Aorta (tissue), 5 donors: ENCODE results near the gene ZMYND19. TPM values are rescaled to one million over a fixed set of nuclear protein-coding genes. Genes with fewer than 3 reads are reported as not detected.
"Not testable (repeated sequence)": the region's sequence is repeated elsewhere in the genome, so short reads cannot be mapped to it uniquely, and the experiment has no call there.

Source experiments
- ATAC-seq: fragments of 200-7000 bp; cut with Tn5 transposase; one replicate; pipeline ENCODE4 v1.9.1; 2022; ENCODE audit warnings: moderate library complexity; ENCODE audit not compliant: low FRiP score
- DNase-seq, 2 donors: peaks; one replicate each; pipeline ENCODE4 v3.0.0-alpha.2; 2020
- H3K27ac ChIP-seq, 2 donors: one replicate each; pipeline ENCODE4 v1.5.1; 2013; ENCODE audit warnings: low read length in 2 of 2, mild to moderate bottlenecking in 2 of 2, moderate library complexity in 2 of 2, control low read depth in 1 of 2, inconsistent platforms in 1 of 2, low read depth in 1 of 2
- H3K27me3 ChIP-seq, 2 donors: one replicate each; pipeline ENCODE4 v1.6.1; 2013; ENCODE audit warnings: control low read depth in 1 of 2, low read length in 1 of 2, mild to moderate bottlenecking in 1 of 2, moderate library complexity in 1 of 2; ENCODE audit not compliant: insufficient read depth in 2 of 2, control insufficient read depth in 1 of 2
- H3K36me3 ChIP-seq, 2 donors: one replicate each; pipeline ENCODE4 v1.6.1; 2013; ENCODE audit warnings: control low read depth in 1 of 2, low read length in 1 of 2, mild to moderate bottlenecking in 1 of 2; ENCODE audit not compliant: insufficient read depth in 2 of 2, control insufficient read depth in 1 of 2
- H3K4me1 ChIP-seq, 2 donors: one replicate each; pipeline ENCODE4 v1.6.1; 2013; ENCODE audit warnings: low read length in 2 of 2, control low read depth in 1 of 2, mild to moderate bottlenecking in 1 of 2, moderate library complexity in 1 of 2; ENCODE audit not compliant: insufficient read depth in 2 of 2, control insufficient read depth in 1 of 2
- H3K4me3 ChIP-seq, 2 donors: one replicate each; pipeline ENCODE4 v1.5.1; 2013; ENCODE audit warnings: low read length in 2 of 2, control low read depth in 1 of 2, mild to moderate bottlenecking in 1 of 2
- H3K9me3 ChIP-seq: one replicate; pipeline ENCODE4 v1.6.1; 2013; ENCODE audit warnings: mild to moderate bottlenecking, low read length; ENCODE audit not compliant: control insufficient read depth
- WGBS, 2 donors: extraction: QIAGEN DNeasy Blood & Tissue Kit; methylation state at CpG; one replicate each; pipeline ENCODE4 v1.1.7; 2013; 5-methylcytosine and 5-hydroxymethylcytosine counted together
- intact Hi-C, 2 donors: fragments of 100-400 bp; cut with DNase I; formaldehyde crosslinking; loops; one replicate each; pipeline versions ENCODE4 v1.14.2 to v1.15.0; 2022
- polyA plus RNA-seq, 2 donors: library from polyadenylated mRNA; stranded (reverse); fragments of 200-250 nt; gene quantifications; one replicate each; pipeline ENCODE4 v1.2.3, GENCODE V29; 2013
- total RNA-seq, 2 donors: library from RNA; stranded (reverse); fragmentation: NEBNext Ultra II Directional; extraction: Animal tissue kit (Norgen Biotek cat#: 25700); gene quantifications; one replicate each; pipeline ENCODE4 v1.2.1, GENCODE V29; 2021
- donor health status: healthy with polysubstance abuse.
- donor health status: Bipolar disorder and iron deficiency.
- donor health status: DM: no; HTN: no; CAD: no.
- donor health status: DM: no; HTN: no; CAD: no.
- donor health status: DM: yes; HTN: yes; CAD: no.

Gene ZMYND19
- total and polyA plus RNA-seq, 4 donors: 8.0 to 15.0 (median 11.5) TPM

DNA sequence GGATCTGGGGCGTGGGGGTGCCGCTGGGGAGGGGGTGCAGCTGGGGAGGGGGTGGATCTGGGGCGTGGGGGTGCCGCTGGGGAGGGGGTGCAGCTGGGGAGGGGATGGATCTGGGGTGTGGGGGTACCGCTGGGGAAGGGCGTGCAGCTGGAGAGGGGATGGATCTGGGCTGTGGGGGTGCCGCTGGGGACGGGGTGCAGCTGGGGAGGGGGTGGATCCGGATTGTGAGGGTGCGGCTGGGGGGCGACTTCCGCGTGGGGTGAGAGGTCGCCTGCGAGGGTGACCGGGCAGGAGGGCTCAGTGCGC lies 39.4 kb downstream of the ZMYND19 start:
- ATAC-seq, H3K36me3 ChIP-seq, H3K4me1 ChIP-seq, H3K9me3 ChIP-seq, DNase-seq, H3K27me3 ChIP-seq: not testable (repeated sequence)
- Histone ChIP-seq H3K27ac (peak overlapping the region in 1 of 2 donors; percentile 34), H3K4me3 (peak overlapping the region; percentile 59 to 79)
- intact Hi-C loops: loop anchor here in 1 of 2 donors (10.0 kb wide), 1 partner anchor 54 kb away; the partner anchor contains the start of gene ARRDC1
- WGBS, 2 donors: 0 to 1% methylated on average over 12 to 17 of the region's 17 CpGs

DNA sequence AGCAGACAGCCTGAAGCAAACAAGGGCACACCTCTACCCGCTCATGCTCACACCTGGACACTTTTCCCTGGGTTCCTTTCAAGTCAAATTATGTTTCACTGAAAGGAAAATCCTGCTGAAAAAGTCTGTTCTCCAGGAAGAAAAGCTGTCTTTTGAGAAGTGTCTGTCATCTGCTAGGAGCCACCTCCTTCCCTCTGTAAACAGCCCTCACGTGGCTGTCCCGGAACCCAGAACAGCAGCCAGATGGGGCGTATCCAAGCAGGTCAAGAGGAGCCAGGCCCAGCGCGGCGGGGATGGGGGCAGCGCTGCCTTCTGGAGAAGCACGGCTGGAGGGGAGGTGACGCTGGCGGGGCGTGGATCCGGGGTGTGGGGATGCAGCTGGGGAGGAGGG lies 40.1 kb downstream of the ZMYND19 start, which contains the start of gene PNPLA7:
Gene PNPLA7, minus strand, starts transcription at position 172 of the 391 bp plus-strand sequence. CDS start 205 bp downstream, outside the sequence.
- intact Hi-C loops: loop anchor here in 1 of 2 donors (10.0 kb wide), 1 partner anchor 55 kb away; the partner anchor contains the start of gene ARRDC1
- Histone ChIP-seq H3K36me3 (peaks cover 0 to 2% of the 10 kb centered on the region in 2 donors), H3K4me3 (peak within 1 kb of the TSS; percentile 59 to 79), H3K9me3 (no peaks in the 10 kb centered on the region), H3K27me3 (no peaks in the 10 kb centered on the region), H3K4me1 (no peaks in the 10 kb centered on the region), H3K27ac (peak within 1 kb of the TSS; percentile 1 to 65)
- DNase-seq (peak; percentile 92 to 93), ATAC-seq (peak; percentile 78)
- 3 to 5% methylated on average over 12 to 13 of the region's 13 CpGs for WGBS, 2 donors

DNA sequence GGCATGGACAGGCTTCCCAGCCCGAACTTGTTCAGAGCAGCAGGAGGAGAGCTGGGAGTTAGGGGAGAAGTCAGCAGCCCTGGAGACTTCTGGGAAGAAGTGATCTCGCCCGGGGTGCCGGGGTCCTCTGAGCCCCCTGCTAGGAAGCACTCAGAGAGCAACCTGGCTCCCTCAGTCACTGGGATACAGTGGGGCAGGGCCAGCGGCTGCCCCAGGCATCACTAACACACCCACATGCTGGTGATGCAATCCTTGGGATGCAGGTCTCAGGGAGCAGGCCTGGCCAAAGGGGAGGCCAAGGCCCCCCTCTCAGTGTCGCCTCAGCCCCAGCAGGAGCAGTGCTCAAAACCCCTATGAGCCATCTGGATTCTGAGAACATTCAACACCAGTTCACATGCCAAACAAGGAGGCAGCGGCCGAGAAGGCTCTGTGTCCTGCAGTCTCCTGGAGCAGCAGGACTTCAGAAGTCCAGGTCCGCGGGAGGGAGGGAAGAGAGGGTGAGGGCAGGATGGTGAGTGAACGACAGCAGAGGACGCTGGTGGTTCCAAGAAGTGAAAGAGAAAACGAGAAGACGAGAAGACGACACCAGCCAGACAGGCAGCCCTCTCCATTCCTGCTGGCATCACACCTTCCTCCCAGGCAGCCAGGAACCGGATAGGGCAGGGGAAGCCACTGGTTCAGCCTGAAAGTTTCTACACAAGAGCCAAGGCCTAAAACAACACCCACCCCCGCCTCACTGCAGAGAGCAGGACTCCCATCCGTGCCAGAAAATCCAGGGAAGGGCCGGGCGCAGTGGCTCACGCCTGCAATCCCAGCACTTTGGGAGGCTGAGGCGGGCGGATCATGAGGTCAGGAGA lies 42.4 kb downstream of the ZMYND19 start:
- H3K27me3 ChIP-seq: no peaks in the 10 kb centered on the region
- no peaks in the 10 kb centered on the region for H3K36me3 ChIP-seq
- intact Hi-C loops: no loop called here
- no peaks in the 10 kb centered on the region for H3K9me3 ChIP-seq
- DNase-seq (peak in 1 of 2 donors; percentile 63), ATAC-seq (no peak)
- H3K27ac ChIP-seq: no peak overlapping the region
- 39 to 42% methylated on average over 23 of the region's 23 CpGs for WGBS, 2 donors
- H3K4me3 ChIP-seq: no peak overlapping the region
- H3K4me1 ChIP-seq: no peaks in the 10 kb centered on the region

DNA sequence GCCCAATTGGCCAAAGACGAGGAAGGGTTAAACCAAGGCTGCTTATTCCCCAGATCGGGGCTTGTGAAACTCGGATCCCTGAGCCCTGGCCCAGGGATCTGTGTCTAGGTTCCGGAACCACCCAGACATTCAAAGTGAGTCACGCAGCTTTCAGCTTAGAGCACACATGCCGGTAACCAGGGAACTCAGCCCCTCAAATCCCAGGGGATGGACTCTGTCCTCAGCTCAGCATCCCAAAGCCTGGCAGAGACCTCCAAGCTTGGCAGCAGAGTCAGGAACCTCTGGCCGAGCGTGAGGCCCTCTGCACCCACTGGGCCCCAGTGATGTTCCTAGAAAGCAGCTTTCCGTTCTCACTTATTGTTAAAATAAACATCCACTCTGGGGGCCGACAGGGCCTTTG lies 45.2 kb downstream of the ZMYND19 start:
- ATAC-seq: no peak
- H3K9me3 ChIP-seq: no peaks in the 10 kb centered on the region
- H3K4me1 ChIP-seq: no peaks in the 10 kb centered on the region
- DNase-seq: peak in 1 of 2 donors; percentile 74
- H3K36me3 ChIP-seq: no peaks in the 10 kb centered on the region
- intact Hi-C loops: no loop called here
- H3K27ac ChIP-seq: no peak overlapping the region
- WGBS, 2 donors: 14 to 20% methylated on average over 10 of the region's 10 CpGs
- H3K4me3 ChIP-seq: no peak overlapping the region
- H3K27me3 ChIP-seq: no peaks in the 10 kb centered on the region

DNA sequence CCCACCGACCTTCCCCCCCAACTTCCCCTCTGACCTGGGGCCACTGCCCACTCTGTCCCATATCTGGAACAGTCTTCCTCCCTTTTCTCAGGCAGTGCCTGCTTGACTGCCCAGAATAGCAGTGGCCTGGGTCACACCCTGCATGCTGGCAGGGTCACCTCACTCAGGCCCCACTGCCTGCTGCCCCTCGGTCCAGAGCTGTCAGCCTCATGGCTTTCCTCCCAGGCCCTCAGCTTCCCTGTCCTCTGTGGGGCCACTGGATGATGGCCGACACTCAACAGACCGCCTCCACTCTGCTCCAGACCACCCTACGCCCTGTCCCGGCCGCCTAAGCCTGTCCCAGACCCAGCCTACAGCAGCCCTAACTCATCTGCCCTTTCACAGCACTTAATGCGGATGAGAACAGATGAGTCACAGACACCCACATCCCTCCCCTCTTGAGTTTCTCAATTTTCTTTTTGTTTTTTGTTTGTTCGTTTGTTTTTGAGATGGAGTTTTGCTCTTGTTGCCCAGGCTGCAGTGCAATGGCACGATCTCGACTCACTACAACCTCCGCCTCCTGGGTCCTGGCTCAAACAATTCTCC lies 46.0 kb downstream of the ZMYND19 start:
- DNase-seq: no peak
- H3K4me3 ChIP-seq: no peak overlapping the region
- no peak for ATAC-seq
- H3K9me3 ChIP-seq: no peaks in the 10 kb centered on the region
- no peaks in the 10 kb centered on the region for H3K36me3 ChIP-seq
- no peaks in the 10 kb centered on the region for H3K27me3 ChIP-seq
- WGBS, 2 donors: 90 to 96% methylated on average over 12 of the region's 12 CpGs
- H3K27ac ChIP-seq: no peak overlapping the region
- intact Hi-C loops: no loop called here
- no peaks in the 10 kb centered on the region for H3K4me1 ChIP-seq

DNA sequence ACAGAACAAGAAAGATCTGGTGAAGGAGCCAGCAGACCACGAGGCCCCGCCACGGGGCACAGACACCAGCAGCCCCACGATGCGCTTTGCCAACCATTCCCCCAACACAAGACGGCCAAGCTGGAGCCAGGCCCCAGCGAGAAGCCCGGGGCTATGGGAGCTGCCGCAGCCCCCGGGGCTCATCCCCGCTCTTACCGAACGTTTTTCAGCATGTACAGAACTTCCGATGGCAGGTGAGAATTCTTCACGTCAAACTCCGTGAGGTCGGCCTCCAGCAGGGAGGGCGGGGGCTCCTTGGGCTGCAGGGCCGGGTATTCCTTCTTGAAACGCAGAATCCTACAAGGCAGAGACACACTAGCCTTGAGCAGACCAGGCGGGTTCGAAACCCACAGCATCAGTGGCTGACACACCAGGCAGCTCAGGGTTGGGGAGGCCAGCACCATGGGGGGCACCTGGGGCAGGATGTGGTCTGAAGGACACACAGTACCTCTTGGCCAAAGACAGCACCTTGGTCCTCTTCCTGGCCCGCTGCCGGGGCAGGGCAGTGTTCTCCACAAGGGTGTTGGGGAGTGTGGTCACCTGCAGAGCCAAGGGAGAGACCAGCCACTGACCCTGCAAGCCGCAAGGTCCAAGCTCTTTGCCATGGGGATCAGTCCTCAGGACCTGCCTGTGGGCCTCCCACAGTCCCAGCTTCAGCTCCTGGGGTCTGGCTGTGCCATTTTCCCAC lies 46.9 kb downstream of the ZMYND19 start:
- Histone ChIP-seq H3K27me3 (no peaks in the 10 kb centered on the region), H3K27ac (no peak overlapping the region), H3K4me3 (no peak overlapping the region), H3K4me1 (no peaks in the 10 kb centered on the region), H3K9me3 (no peaks in the 10 kb centered on the region), H3K36me3 (no peaks in the 10 kb centered on the region)
- ATAC-seq (no peak), DNase-seq (peak in 1 of 2 donors; percentile 25)
- intact Hi-C loops: no loop called here
- WGBS, 2 donors: 93 to 95% methylated on average over 25 of the region's 25 CpGs

DNA sequence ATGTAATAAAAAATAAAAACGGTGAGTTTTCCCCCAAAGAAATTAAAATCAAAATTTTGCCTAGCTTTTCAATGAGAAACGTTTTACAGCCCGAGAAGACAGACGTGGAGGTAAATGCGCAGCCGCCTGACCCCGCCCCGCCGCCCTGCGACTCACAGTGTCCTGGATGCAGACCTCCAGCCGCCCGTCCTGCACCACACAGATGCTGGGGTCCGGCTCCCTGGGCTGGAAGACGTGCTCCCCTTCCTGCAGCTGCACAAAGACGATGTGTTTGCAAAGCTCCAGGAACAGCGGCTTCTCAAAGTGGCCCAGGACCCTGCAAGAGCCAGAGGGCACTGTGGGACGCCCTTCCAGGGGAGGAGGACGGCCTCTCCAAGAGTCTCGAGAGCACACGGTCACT lies 47.8 kb downstream of the ZMYND19 start:
- Histone ChIP-seq H3K27me3 (no peaks in the 10 kb centered on the region), H3K36me3 (no peaks in the 10 kb centered on the region), H3K9me3 (no peaks in the 10 kb centered on the region), H3K27ac (no peak overlapping the region), H3K4me3 (no peak overlapping the region), H3K4me1 (no peaks in the 10 kb centered on the region)
- 94% methylated on average over 20 of the region's 20 CpGs for WGBS, 2 donors
- intact Hi-C loops: no loop called here
- DNase-seq (peak in 1 of 2 donors; percentile 43), ATAC-seq (no peak)

DNA sequence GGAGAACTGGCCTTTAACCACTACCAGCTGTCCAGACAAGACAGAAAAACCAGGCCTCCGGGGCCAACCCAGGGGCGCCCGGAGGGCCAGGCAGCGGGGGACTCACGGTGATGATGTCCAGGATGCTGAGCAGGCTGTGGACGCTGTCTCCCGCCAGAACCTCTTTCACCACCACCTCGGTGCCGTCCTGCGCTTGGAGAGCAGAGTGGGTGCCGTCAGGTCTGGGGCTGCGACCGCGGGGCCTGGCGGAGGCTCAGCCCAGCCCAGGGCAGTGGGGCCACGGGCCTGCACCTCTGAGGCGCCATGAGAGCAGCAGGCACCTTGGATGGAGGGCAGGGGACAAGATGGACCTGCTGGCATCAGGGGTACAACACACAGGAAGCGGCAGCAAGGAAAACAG lies 49.8 kb downstream of the ZMYND19 start:
- intact Hi-C loops: no loop called here
- no peak overlapping the region for H3K4me3 ChIP-seq
- H3K27ac ChIP-seq: no peak overlapping the region
- H3K9me3 ChIP-seq: no peaks in the 10 kb centered on the region
- DNase-seq (peak in 1 of 2 donors; percentile 20), ATAC-seq (no peak)
- no peaks in the 10 kb centered on the region for H3K4me1 ChIP-seq
- no peaks in the 10 kb centered on the region for H3K36me3 ChIP-seq
- no peaks in the 10 kb centered on the region for H3K27me3 ChIP-seq
- 90 to 92% methylated on average over 18 of the region's 18 CpGs for WGBS, 2 donors
